HG03196 (cell line): Measurements from ENCODE around the gene PRR15L.
"Not testable (repeated sequence)": the region's sequence is repeated elsewhere in the genome, so short reads cannot be mapped to it uniquely, and the experiment has no call there.

Experiments
- ATAC-seq: cut with Tn5 transposase; IDR thresholded peaks from one replicate; pipeline ENCODE4 v1.9.1; 2021; ENCODE audit not compliant: unreplicated experiment

The PRR15L gene

GRCh38 chr17:47941246-47942095 lies 16.2 kb downstream of the PRR15L start, which contains the start of gene PNPO:
Gene PNPO, plus strand, starts transcription at chr17:47941571. Its CDS starts 105 bp downstream, at chr17:47941676.
- ATAC-seq, result peak; percentile 78

DNA sequence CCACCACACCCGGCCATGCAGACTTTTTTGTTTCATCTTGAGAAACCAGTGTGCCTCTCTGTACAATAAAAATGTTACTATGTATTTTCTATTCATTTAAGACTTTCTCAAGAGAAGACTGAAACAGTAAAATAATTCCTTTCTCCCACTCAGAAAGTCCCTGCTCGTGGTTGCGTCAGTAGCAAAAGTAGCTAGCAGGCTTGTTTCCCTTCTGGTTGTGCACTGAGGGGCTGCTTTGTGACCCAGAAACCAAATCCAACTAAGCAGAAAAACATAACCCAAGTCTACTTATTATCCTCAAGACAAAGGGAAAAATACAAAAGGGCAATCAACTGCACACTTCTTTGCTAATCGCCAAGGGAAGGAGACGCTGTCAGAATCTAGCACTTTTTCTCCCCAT lies 19.7 kb downstream of the PRR15L start:
- ATAC-seq, result no peak

DNA sequence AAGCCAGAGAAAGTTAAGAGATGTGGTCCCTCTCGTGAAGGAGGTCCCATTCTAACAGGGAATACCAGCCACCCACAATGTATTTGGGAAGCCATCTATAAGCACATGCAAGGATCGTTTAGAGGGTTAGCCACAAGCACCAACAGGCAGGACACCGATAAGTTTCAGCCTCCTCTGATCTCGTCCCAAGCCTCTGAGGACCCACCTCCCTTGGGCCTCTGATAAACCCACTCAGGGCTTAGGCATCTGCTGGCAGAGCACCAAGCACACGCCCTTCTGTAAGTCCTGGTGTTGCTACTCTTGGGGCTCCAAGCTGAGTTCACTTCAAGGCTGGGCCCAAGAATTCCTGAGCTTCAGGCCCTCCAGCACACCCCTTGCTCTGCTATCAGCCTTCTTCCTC lies 21.7 kb downstream of the PRR15L start:
- no peak for ATAC-seq

DNA sequence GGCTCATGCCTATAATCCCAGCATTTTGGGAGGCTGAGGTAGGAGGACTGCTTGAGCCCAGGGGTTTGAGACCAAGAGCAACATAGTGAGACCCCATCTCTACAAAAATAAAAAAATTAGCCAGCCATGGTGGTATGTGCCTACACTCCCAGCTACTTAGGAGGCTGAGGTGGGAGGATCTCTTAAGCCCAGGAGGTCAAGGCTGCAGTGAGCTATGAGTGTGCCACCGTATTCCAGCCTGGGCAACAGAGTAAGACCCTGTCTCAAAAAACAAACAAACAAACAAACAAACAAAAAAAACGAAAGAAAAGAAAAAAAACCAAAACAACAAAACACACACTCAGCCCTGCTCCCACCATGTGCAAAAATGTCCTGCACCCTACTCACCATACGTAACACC lies 22.2 kb downstream of the PRR15L start:
- not testable (repeated sequence) for ATAC-seq

GRCh38 chr17:47934856-47935255 lies 22.8 kb downstream of the PRR15L start:
- ATAC-seq, result no peak

- no peak for ATAC-seq
Observed at GRCh38 chr17:47931848-47932247, 25.8 kb downstream of the PRR15L start.

DNA sequence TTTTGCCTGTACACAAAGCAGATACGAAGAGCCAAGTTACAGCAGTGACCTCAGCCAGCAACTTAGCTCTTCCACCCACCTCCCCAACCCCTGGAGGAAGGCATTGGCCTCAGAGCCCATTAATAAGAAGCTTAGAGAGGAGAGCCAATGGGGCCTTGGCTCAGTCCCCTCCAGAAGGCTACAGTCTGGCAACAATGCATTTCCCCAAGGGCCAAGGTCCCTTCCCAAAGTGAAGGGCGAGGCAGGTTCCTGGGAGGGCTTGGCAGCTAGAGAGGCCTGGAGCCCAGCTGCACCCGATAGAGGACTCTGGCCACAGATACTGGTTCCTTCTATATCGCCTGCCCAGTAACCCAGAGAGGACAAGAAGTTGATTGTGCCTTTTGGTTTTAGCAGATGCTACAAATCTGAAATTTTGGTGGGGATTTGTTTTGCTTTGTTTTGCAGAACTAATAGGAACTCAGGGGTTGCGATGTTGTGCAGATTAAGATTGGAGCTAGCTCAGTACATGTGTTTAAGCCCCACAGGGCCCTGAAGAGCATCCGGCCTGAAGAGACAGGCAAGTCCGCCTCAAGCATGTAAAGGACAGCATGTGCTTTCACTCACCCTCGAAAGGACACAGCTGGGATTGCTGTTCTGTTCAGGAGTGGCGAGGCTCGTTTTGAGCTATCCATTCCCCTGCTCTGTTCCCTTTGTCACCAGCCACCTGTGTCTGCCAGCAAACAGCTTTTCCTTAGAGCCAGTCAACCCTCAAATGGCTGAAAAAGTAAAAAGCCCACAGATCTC lies 28.3 kb downstream of the PRR15L start:
- no peak for ATAC-seq

- ATAC-seq, result no peak
Observed at GRCh38 chr17:47928415-47928814, 29.3 kb downstream of the PRR15L start.

- ATAC-seq, result no peak
Observed at GRCh38 chr17:47927821-47928400, 29.8 kb downstream of the PRR15L start.

GRCh38 chr17:47925678-47925988 lies 32.0 kb downstream of the PRR15L start:
- no peak for ATAC-seq

DNA sequence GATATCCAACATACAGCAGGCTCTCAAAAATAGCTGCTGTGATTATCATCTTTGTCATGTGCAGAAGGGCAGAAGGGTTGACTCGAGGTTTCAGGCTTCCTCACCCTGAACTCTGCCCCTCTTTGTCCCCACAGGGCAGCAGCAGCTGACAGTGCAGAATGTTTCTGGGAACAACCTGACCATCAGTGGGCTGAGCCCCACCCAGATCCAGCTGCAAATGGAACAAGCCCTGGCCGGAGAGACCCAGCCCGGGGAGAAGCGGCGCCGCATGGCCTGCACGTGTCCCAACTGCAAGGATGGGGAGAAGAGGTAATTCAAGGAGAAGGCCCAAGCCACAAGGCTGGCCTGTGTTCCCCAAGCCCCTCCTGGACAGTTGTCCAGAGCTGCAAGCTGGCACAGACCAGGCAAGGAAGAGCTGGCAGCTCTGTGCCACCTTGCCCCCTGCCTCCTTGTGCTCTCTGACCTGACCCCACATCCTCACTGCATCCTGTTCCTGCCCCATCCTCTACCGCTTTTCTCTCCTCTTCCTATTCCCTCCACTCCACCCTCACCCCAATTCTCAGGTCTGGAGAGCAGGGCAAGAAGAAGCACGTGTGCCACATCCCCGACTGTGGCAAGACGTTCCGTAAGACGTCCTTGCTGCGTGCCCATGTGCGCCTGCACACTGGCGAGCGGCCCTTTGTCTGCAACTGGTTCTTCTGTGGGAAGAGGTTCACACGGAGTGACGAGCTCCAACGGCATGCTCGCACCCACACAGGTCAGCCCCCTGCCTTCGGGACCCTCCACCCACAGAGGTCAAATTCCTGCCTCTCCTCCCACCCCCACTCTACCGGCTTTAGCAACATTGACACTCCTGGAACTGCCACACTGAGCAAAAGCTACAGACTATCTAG lies 32.7 kb downstream of the PRR15L start:
- no peak for ATAC-seq

DNA sequence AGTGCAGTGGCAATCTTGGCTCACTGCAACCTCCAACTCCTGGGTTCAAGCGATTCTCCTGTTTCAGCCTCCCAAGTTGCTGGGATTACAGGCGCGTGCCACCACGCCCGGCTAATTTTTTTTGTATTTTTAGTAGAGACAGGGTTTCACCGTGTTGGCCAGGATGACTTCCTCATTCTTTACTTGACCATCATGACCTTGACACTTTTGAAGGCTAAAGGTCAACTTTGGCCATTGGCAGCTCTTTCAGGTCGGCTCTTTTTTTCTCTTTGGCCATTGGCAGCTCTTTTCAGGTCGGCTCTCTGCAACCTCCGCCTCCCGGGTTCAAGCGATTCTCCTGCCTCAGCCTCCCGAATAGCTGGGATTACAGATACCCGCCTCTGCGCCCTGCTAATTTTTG lies 37.8 kb downstream of the PRR15L start:
- ATAC-seq, result not testable (repeated sequence)

DNA sequence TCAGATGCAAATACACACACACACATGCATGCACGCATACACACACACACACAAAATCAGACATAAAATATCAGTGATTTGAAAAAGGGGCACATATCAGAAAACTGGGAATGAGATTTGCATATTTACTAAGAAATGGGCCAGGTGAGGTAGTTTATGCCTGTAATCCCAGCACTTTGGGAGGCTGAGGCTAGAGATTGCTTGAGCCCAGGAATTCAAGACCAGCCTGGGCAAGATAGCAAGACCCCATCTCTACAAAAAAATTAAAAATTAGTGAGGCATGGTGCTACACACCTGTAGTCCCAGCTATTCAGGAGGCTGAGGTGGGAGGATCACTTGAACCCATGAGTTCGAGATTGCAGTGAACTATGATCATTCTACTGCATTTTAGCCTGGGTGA lies 38.7 kb downstream of the PRR15L start:
- ATAC-seq, result no peak

DNA sequence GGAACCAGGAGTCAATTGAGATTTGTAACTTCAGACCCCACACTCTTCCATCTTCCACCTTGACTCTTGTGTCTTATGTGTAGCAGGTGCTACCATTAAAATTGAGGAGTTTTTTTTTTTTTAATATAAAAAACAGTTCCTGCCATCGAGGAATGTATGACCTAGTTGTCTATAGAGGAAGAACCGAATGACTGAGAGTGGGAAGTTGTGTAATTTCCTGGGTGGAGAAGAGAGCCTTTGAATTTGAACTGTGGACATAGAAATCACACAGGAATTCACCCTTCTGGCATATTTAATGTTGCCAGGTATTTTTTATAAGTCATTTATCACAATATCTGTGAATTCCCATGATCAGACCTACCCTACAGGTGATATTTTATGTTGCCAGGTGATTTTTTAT lies 39.7 kb downstream of the PRR15L start:
- no peak for ATAC-seq

GRCh38 chr17:47917581-47917980 lies 40.1 kb downstream of the PRR15L start:
- no peak for ATAC-seq

DNA sequence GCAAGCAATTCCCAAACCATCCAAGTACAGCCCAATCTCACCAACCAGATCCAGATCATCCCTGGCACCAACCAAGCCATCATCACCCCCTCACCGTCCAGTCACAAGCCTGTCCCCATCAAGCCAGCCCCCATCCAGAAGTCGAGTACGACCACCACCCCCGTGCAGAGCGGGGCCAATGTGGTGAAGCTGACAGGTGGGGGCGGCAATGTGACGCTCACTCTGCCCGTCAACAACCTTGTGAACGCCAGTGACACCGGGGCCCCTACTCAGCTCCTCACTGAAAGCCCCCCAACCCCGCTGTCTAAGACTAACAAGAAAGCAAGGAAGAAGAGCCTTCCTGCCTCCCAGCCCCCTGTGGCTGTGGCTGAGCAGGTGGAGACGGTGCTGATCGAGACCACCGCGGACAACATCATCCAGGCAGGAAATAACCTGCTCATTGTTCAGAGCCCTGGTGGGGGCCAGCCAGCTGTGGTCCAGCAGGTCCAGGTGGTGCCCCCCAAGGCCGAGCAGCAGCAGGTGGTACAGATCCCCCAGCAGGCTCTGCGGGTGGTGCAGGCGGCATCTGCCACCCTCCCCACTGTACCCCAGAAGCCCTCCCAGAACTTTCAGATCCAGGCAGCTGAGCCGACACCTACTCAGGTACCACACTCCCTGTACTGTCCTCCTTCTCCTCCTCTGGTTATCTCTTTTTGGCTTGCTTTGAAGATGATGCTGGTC lies 41.0 kb downstream of the PRR15L start:
- ATAC-seq, result no peak

DNA sequence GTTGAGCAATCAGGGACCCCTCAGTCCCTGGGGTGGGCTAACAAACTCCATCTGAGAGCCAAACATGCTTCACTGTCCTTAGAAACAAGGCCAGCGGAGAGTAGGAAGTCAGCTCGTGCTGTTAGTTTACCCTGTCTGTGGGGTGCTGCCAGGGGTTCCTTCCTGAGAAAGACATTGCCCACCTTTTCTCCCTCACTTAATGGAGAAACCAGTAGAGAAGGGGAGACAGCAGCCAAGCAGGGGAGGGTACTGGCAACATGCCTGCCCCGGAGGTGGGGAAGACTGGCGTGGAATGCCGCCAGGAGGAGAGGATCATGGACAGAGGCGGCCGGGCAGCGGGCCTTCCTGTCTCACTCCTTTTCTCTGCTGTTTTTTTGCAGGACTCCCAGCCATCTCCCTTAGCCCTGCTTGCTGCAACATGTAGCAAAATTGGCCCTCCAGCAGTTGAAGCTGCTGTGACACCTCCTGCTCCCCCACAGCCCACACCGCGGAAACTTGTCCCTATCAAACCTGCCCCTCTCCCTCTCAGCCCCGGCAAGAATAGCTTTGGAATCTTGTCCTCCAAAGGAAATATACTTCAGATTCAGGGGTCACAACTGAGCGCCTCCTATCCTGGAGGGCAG lies 41.8 kb downstream of the PRR15L start:
- no peak for ATAC-seq

DNA sequence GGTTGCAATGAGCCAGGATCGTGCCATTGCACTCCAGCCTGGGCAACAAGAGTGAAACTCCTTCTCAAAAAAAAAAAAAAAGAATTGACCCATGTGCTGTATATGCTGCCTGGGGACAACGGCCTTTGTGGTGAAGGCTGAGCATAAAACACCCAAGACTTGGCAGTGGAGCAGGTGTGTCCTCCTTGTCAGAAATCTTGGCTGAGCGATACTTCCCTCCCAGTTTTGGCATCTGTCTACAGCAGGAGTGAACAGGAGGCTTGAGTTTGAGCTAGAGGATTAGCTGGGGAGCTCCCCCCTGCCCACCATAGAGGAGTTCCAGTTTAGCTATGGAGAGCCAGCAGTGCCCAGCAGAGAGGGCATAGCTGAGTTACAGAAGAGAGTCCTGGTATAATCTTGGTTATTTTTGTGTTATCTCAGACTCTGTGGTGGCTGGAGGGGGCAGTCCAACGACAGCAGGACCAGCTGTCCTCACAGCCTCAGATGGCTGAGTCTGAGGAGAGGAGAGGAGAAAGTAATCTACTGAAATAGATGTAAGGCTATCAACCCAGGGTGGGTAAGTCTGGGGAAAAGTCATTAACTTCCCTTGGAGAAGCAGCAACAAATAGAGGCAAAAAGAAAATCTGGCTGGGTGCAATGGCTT lies 43.3 kb downstream of the PRR15L start:
- no peak for ATAC-seq

DNA sequence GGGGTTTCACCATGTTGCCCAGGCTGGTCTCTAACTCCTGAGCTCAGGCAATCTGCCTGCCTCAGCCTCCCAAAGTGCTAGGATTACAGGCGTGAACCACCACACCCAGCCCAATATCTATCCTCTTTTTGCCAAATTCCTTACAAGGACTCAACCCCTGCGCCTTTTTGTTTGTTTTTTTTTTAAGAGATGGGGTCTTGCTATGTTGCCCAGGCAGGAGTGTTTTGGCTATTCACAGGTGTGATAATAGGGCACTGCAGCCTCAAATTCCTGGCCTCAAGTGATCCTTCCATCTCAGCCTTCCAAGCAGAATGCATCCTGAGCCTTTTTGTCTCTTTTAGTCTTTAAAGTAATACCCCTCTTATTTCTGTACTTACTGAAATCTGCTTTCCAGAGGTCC lies 44.6 kb downstream of the PRR15L start:
- ATAC-seq, result no peak
